Measurements from ENCODE around the gene VWDE. TPM values are rescaled to one million over a fixed set of nuclear protein-coding genes. Genes with fewer than 3 reads are reported as not detected.
"Not testable (repeated sequence)": the region's sequence is repeated elsewhere in the genome, so short reads cannot be mapped to it uniquely, and the experiment has no call there.

Gene VWDE
- total RNA-seq: not detected
- long read RNA-seq: 0 reads

DNA sequence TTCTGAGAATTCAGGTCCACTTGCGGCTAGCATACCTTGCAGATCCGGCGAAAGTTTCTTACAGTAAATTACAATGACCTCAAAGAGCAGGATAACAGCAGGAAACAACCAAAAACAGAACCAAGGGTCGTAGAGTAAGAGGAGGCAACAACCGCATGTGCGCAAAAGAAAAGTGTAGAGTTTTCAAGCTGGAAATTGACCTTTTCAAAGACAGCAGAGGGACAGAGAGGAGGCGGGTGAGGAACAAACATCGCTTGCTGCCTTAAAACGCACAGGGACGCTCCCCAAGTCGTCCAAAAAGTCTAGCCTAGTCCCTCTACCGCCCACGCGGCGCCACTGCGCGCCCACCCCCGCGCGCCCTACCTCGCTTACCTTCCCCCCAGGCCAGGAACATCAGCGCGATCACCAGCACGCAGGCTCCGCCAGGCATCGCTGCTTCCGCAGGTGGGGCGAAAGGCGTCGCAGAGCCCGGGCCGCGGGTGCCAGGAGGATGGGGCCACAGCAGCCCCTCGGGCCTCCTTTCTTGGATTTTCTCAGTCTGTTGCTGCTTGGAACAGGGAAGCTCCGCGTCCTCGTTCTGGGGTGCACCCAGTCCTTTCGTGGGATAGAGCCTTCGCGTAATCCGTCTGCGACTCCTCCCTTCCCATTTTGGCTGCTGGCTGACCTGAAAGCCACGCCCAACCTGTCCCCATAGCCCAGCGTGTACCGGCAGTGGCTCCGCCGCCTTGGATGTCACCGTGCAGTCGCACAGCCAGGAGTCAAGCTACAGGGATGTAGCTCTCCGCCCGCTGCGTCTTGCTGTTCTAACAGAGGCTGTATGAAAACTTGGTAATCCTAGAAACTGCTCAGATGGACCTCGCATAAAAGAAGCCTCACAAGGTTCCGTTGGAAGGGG is at the start of gene VWDE:
VWDE (minus strand) TSS at position 579 of the 895 bp plus-strand sequence; CDS start at position 430, 149 bp downstream.
- ATAC-seq: no peak
- DNase-seq (ENCODE audit: missing footprints): peak; percentile 60

DNA sequence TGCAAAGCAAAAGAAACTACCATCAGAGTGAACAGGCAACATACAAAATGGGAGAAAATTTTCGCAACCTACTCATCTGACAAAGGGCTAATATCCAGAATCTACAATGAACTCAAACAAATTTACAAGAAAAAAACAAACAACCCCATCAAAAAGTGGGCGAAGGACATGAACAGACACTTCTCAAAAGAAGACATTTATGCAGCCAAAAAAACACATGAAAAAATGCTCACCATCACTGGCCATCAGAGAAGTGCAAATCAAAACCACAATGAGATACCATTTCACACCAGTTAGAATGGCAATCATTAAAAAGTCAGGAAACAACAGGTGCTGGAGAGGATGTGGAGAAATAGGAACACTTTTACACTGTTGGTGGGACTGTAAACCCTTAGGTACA is 49.5 kb upstream of the VWDE start:
- ATAC-seq; intact Hi-C loops (cut with DNase I); DNase-seq (ENCODE audit: missing footprints): not testable (repeated sequence)

More for the DNA sequence above, at the start of gene VWDE:
- intact Hi-C loops (cut with DNase I): no loop called here

DNA sequence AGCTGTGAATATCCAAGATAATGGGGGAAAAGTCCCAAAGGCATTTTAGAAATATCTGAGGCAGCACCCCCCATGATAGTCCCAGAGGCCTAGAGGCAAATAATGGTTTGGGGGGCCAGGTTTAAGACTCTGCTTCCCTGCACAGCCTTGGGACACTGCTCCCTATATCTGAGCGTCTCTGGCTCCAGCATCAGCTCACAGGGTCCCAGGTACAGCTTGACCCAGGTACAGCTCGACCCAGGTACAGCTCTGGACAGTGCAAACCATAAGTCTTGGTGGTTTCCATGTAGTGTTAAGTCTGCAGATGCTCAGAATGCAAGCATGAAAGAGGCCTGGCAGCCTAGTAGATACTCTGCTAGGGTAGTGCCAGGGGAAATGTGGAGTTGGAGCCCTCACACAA is 47.0 kb upstream of the VWDE start:
- DNase-seq (ENCODE audit: missing footprints) (no peak), ATAC-seq (no peak)
- intact Hi-C loops (cut with DNase I): no loop called here

DNA sequence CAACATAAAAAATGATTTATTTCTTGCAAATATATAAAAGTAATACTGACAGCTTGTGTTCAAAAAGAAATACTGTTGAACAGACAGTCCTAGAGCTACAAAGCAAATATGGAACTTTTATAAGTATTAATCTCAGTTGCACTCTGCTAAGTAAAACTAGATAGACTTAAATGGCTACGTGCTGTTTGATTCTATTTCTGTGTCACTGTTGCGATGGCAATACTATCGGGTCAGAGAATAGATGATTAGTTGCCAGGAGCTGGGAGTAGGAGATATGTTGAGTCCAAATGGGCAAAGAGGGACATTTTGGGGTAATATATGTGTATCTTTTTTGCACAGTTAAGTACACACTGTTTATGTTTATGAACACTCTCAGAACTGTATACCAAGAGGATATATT is 41.1 kb upstream of the VWDE start:
- DNase-seq (ENCODE audit: missing footprints) (no peak), ATAC-seq (peak; percentile 37)
- intact Hi-C loops (cut with DNase I): no loop called here

DNA sequence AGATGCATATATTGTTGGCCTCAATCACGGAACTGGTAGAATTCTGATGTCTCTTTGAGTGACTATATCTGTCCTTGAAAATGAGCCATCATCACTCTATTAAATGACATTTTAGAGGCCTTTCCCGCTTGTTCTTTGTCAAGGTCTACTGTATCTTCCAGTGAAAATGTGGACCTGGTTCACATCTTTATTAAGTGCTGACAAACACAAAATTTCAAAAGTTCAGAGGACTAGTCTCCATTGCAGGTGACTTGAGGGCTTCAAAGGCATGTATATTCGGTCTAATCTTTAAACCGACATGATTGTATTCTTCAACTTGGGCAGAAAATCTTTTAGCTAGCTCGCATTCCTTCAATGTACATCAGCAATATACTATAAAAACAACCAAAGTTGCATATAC is 36.6 kb upstream of the VWDE start:
- intact Hi-C loops (cut with DNase I): no loop called here
- ATAC-seq (no peak), DNase-seq (ENCODE audit: missing footprints) (no peak)

DNA sequence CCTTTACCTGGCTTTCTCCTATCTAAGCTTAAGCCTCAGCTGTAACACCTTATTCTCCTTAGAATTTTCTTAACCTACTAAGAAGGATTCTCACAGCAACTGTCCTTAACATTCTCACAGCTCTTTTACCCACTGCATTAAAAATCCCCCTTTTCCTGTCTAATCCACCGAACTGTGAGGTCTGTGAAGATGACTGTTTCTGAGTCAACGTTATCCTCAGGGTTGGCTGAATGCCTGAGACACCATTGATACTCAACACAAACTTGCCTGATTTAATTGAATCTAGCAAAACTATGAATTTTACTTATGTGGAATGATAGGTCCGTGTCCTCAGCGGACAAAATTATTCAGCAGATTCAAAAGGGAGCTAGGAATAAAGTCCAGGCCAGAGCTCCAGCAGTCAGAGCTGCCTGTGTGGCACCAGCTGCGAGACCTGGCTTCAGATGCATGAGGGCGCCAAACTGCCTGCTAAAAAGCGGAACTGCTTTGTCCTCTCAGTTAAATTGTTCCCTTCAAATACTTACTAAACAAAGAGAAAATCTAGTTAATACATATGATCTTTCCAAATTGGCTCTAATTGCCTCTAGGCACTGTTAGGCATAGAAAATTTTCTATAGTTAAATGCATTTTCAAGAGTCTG is 33.4 kb upstream of the VWDE start:
- no peak for DNase-seq (ENCODE audit: missing footprints)
- ATAC-seq: no peak
- intact Hi-C loops (cut with DNase I): no loop called here

DNA sequence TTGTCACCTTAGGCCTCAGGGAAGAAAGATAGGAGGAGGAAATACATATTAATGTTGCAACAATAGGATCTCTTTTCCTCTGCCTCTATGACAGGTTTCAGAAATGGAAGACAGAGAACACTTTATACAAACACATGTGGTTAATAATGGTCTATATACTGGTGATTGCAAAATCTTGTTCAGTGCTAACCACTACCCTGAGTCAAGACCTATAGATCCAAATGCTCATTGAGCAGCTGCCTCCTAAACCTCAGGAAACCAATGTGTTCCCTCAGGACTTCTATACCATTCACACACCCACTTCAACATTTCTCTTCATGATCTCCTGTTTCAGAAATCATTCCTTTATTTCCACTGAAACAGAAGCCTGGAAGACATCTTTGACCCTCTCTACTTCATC is 32.5 kb upstream of the VWDE start:
- DNase-seq (ENCODE audit: missing footprints) (no peak), ATAC-seq (no peak)
- intact Hi-C loops (cut with DNase I): no loop called here

DNA sequence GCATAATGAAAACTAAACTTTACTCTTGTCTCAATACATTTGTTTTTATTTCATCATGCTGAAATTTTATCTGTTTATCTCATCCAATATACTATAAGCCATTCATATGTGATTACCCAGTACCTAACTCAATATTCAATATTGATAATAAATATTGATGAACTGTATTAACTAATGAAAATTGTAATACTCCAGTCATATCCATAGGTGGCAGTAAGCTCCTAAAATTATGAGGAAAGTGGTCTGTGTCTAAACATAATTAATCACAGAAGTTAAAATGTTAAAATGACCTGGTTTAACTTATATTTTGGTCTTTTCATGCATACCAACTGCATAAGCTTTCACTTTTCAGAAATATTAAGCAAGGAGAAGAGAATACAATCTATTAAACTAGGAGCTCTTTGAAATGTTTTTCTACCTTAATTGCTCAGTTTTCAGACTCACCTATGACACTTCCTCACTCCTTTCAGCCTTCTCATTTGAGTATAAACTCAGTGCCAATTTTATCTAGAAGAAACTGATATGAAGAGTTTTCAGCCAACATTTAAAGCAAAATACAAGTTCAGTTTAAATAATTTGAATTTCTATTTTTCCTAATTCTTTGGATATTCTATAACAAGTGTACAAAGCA is 30.5 kb upstream of the VWDE start:
- DNase-seq (ENCODE audit: missing footprints) (no peak), ATAC-seq (no peak)
- intact Hi-C loops (cut with DNase I): no loop called here

DNA sequence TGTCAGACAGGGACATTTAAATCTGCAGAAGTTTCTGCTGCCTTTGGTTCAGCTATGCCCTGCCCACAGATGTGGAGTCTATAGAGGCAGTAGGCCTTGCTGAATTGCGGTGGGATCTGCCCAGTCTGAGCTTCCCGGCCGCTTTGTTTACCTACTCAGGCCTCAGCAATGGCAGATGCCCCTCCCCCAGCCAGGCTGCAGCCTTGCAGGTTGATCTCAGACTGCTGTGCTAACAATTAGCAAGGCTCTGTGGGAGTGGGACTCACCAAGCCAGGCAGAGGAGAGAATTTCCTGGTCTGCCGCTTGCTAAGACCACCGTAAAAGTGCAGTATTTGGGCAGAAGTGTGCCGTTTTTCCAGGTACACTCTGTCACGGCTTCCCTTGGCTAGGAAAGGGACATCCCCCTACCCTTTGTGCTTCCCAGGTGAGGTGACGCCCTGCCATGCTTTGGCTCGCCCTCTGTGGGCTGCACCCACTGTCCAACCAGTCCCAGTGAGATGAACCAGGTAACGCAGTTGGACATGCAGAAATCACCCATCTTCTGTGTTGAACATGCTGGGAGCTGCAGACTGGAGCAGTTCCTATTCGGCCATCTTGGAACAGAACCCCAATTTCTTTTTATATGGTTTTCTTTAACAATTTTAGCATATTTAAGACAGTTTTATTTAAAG is 28.4 kb upstream of the VWDE start:
- ATAC-seq (no peak), DNase-seq (ENCODE audit: missing footprints) (peak; percentile 65)
- intact Hi-C loops (cut with DNase I): no loop called here

DNA sequence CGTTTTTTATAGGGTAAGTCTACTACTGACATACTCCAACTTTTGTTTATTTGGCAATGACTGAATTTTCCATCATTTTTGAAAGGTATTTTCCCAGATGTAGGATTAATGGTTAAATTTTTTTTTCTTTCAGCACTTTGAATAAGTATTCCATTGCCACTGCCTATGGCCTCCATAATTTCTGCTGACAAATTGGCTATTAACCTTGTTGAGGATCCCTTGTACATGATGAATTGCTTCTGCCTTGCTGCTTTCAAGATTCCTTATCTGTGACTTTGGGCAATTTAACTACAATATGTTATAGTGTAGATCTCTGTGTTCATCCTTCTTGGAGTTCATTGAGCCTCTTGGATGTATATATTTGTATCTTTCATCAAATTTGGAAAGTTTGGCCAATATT is 21.6 kb upstream of the VWDE start:
- DNase-seq (ENCODE audit: missing footprints): no peak
- intact Hi-C loops (cut with DNase I): no loop called here
- no peak for ATAC-seq

DNA sequence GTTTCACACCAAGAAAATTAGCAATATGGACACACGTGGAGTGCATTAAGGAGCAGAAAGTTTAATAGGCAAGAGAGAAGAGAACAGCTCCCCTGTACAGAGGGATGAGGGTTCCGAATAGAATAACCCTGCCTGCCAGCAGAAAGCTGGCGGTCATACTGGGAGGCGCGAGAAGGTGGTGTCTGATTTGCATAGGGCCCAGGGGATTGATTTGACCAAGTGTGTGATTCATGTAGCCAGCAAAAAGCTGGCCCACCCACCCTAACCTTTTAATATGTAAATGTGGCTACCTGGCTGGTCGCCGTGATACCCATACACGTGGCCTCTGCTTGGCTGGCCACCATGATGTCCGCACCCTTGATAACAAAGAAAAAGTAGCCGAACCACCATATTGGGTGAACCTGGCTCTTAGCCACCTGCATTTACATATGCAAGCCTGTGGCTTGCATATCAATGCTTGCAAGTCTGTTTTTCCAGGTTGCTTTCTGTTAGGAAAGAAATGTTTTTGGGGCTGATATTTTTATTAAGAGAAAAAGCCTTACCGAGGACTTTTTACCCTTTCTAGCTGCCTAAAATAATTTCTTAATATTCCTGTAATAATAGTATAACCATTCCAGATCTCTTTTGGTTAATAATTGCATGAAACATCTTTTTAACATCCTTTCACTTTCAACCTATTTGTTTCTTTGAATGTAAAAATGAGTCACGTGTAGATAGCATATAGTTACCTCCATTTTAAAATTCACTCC is 20.5 kb upstream of the VWDE start:
- intact Hi-C loops (cut with DNase I): no loop called here
- ATAC-seq (no peak), DNase-seq (ENCODE audit: missing footprints) (no peak)

DNA sequence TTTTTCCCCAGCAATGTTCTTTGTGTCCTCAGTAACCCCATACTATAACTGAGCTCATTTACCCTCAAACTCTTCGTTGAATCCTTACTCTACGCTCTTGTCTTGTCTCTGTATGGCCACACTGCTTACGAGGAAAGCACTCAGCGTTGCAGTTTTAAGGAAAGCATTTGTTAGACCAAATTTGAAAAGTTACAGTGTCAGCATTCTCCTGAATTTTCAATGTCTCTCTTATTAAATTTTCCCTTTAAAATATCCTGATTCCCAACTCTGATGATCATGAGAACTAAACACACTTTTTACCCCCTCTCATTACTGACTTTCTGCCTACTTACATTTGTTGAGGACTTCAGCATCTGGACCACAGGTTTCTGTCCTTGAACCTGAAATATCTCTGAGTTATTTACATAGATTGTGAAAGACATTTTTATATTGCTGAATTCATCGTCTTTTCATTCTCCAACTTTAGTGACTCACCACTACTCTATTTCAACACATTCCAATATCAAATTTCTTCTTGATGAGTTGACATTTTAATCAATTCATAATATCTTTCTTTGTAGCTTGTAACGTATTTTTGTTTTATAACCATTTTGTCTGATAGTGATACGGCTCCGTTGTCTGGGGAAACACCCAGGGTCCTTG is 19.8 kb upstream of the VWDE start:
- DNase-seq (ENCODE audit: missing footprints): no peak
- intact Hi-C loops (cut with DNase I): no loop called here
- ATAC-seq: no peak

DNA sequence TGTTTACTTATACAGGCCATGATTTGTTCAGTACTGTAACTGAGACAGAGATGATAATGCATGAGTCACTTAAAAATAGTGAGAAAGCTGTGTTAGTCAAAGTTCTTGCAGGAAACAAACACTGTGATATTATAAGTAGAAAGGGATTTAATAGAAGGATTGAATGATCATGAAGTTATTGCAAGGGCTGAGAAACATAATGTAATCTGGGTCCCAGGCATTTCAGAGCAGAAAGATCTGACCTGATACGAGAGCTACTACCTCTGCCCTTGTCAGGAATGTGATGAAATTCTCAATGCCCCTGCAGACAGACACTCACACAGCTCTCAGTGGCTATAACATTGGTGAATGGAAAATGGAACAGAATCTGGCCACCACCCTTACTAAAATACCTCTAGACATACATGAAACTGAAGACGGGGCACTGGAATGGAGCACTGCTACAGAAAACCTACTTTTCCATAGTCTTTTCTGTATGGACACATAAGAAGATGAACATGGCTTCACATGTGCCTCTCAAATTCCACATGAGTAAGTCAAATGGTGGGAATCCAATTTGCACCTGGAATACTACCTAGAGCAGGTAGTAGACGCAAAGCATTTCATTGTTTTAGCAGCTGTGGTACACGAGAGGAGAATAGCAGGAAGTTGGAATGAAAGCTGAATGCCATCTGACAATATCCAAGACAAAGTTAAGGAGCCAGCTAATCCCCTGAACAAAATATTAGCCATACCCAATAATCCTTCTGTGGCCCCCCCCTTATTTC is 19.1 kb upstream of the VWDE start:
- no peak for DNase-seq (ENCODE audit: missing footprints)
- intact Hi-C loops (cut with DNase I): no loop called here
- no peak for ATAC-seq

DNA sequence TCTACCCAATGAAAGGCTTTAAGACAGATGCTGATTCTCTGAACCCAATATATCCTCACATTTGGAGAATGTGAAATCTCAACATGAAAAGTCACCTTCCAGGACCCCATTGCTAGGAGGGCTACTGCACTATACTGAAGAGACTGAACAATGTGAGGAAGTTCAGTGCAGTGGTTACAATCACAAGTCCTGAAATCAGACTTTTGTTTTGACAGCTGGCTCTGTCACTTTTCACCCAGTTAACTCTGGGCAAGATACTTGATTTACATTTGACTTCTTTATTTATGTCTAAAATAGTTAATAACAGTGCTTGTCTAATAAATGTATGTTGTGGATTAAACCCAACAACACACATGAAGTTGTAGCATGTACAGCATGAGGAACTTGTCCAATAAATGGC is 14.8 kb upstream of the VWDE start:
- DNase-seq (ENCODE audit: missing footprints) (no peak), ATAC-seq (no peak)
- intact Hi-C loops (cut with DNase I): no loop called here

DNA sequence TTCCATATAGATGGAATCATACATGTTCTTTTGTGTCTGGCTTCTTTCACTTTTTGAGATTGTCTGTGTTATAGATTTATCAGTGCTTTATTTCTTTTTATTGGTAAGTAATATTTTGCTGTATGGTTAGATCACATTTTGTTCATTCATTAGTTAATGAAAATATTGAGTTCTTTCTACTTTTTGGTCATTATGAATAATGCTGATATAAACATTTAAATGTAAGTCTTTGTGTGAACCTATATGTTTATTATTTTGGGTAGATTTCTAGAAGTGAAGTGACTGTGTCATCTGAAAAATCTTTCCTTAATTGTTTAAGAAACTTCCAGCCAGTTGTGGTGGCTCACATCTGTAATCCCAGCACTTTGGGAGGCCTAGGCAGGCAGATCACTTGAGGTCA is 11.4 kb upstream of the VWDE start:
- no peak for ATAC-seq
- intact Hi-C loops (cut with DNase I): no loop called here
- DNase-seq (ENCODE audit: missing footprints): no peak

DNA sequence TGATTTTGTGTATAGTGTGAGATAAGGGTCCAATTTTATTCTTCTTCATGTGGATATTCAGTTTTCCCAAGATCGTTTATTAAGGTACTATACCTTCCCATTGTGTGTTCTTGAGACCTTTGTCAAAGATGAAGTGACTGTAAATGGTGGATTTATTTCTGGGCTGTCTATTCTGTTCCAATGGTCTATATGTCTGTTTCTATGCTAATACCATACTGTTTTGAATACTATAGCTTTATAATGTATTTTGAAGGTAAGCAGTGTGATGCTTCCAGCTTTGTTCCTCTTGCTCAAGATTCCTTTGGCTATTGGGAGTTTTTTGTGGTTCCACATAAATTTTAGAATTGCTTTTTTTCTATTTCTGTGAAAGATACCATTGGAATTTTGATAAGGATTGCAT is 8.7 kb upstream of the VWDE start:
- ATAC-seq (no peak), DNase-seq (ENCODE audit: missing footprints) (no peak)
- intact Hi-C loops (cut with DNase I): no loop called here

DNA sequence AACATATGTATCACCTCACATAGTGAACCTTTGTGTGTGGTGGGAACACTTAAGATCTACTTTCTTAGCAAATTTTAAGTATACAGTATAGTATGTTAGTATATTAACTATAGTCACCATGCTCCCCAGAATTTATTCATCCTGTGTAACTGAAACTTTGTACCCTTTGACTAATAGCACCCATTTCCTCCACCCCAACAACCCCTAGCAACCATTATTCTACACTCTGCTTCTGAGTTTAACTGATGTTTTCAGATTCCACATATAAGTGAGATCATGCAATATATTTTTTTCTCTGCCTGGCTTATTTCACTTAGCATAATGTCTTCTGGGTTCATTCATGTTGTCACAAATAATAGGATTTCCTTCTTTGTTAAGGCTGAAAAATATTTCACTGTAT is 6.9 kb upstream of the VWDE start:
- DNase-seq (ENCODE audit: missing footprints) (no peak), ATAC-seq (no peak)
- intact Hi-C loops (cut with DNase I): no loop called here

All from Right ventricle myocardium inferior (tissue), 1 donor.